Parathyroid adenoma (tissue), 2 donors: Measurements from ENCODE around the gene MAML2.

Experiments
- H2AFZ ChIP-seq: fragments of 300-600 bp; sonication (generic); one replicate; pipeline ENCODE4 v1.7.0; 2017; ENCODE audit warnings: antibody characterized with exemption, mild to moderate bottlenecking
- H3K27ac ChIP-seq: fragments of 300-600 bp; sonication (generic); one replicate; pipeline ENCODE4 v1.7.0; 2017
- H3K27me3 ChIP-seq: fragments of 300-600 bp; sonication (generic); one replicate; pipeline ENCODE4 v1.7.0; 2017; ENCODE audit warnings: low read length; ENCODE audit not compliant: control insufficient read depth, insufficient read depth
- H3K36me3 ChIP-seq: fragments of 300-600 bp; sonication (generic); one replicate; pipeline ENCODE4 v1.7.0; 2017; ENCODE audit warnings: low read length; ENCODE audit not compliant: control insufficient read depth, insufficient read depth
- H3K4me1 ChIP-seq: fragments of 300-600 bp; sonication (generic); one replicate; pipeline ENCODE4 v1.7.0; 2017; ENCODE audit warnings: control low read depth
- H3K4me2 ChIP-seq: fragments of 300-600 bp; sonication (generic); one replicate; pipeline ENCODE4 v1.7.0; 2017; ENCODE audit warnings: low read length
- H3K4me3 ChIP-seq: fragments of 300-600 bp; sonication (generic); one replicate; pipeline ENCODE4 v1.7.0; 2017; ENCODE audit warnings: low read depth, low read length
- H3K79me2 ChIP-seq: fragments of 300-600 bp; sonication (generic); one replicate; pipeline ENCODE4 v1.7.0; 2017; ENCODE audit warnings: control low read depth
- H3K9ac ChIP-seq: fragments of 300-600 bp; sonication (generic); one replicate; pipeline ENCODE4 v1.7.0; 2017; ENCODE audit warnings: mild to moderate bottlenecking
- H3K9me3 ChIP-seq: fragments of 300-600 bp; sonication (generic); one replicate; pipeline ENCODE4 v1.7.0; 2017; ENCODE audit warnings: low read length; ENCODE audit not compliant: control insufficient read depth
- TF ChIP-seq, protein P1 (sequence below): fragments of 300-600 bp; sonication (generic); IDR thresholded peaks from one replicate; pipeline ENCODE4 v1.7.0; 2017; ENCODE audit warnings: antibody characterized with exemption, mild to moderate bottlenecking
- donor health status: primary hyperparathyroidism.

The MAML2 gene

DNA sequence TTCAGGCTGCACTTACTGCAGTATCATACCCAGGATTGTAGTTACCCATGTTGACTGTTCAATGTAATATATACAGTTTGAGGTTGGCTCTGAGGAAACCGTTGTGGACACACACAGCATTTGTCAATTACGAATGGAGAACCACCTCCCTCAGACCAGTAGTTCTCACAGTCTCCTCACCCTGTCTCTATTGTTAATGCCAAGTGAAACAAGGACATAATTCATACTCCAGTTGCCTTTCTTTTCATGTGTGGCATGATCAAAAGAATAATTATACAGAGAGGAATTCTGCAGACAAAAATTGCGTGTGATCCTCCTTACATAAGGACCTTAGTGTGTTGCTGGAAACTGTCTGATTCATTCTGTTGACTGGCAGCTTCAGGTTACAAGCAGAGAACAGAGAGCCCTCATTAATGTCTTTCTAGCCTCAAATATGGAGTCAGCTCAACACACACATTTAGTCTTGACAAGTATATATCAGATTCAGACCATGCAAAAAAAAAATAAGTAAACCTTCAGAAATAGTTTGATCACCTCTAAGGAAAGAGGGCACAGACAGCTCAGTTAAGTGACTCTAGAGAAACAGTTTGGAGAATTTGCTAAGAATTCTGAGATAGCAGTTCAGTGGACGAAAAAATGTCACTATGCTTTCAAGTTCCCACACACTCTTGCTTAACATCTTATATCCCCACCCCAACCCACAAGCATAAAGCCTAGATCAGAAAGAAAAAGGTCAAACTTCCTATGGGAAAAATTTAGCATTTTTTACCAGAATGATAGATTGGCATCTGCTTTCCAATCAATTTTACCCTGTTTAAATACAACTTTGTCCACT lies 96.1 kb downstream of the MAML2 start:
- Histone ChIP-seq H3K36me3 (no peaks in the 10 kb centered on the region), H2AFZ (peak overlapping the region; percentile 17), H3K9ac (no peak overlapping the region), H3K4me3 (no peak overlapping the region), H3K27me3 (no peaks in the 10 kb centered on the region), H3K79me2 (no peaks in the 10 kb centered on the region), H3K9me3 (no peaks in the 10 kb centered on the region), H3K4me1 (peaks cover 4% of the 10 kb centered on the region), H3K27ac (peak overlapping the region; percentile 71), H3K4me2 (no peak overlapping the region)
- TF ChIP-seq, protein P1, sequence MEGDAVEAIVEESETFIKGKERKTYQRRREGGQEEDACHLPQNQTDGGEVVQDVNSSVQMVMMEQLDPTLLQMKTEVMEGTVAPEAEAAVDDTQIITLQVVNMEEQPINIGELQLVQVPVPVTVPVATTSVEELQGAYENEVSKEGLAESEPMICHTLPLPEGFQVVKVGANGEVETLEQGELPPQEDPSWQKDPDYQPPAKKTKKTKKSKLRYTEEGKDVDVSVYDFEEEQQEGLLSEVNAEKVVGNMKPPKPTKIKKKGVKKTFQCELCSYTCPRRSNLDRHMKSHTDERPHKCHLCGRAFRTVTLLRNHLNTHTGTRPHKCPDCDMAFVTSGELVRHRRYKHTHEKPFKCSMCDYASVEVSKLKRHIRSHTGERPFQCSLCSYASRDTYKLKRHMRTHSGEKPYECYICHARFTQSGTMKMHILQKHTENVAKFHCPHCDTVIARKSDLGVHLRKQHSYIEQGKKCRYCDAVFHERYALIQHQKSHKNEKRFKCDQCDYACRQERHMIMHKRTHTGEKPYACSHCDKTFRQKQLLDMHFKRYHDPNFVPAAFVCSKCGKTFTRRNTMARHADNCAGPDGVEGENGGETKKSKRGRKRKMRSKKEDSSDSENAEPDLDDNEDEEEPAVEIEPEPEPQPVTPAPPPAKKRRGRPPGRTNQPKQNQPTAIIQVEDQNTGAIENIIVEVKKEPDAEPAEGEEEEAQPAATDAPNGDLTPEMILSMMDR, result no peak

DNA sequence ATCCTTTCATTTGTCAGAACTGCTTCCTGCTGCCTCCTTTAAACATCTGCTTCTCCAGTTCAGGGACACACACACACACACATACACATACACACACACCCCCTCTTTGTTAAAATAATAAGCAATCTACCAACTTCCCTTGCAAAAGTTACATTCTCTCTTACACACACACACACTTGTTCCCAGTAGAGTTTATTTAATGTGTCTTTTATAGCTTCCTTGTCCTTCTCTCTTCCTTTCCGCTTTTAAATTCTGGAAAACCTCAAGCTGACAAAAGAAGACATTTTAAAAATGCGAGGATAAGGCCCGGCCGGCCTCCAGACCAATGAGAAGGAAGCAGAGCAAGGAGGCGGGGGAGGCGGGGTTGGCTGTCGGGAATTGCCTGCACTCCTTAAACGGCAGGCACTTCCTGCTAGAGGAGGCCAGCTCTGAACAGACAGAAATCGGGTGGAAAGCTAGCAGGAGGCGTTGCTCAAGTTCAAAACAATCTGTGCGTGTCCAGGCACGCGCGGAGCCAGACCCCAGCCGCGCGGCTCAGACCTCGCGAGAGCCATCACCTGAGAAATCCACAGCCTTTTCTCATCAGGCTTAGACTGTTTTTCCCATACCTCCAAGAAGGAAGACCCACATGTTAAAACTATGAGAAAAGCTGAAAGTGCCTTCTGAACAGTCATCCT lies 99.9 kb downstream of the MAML2 start:
- no peaks in the 10 kb centered on the region for H3K36me3 ChIP-seq
- H3K4me3 ChIP-seq, result peak overlapping the region; percentile 55
- H3K79me2 ChIP-seq, result no peaks in the 10 kb centered on the region
- H3K27ac ChIP-seq, result peak overlapping the region; percentile 85
- TF ChIP-seq, protein P1, result no peak
- H2AFZ ChIP-seq, result peak overlapping the region; percentile 75
- no peaks in the 10 kb centered on the region for H3K27me3 ChIP-seq
- H3K4me1 ChIP-seq, result peaks cover 10% of the 10 kb centered on the region
- no peaks in the 10 kb centered on the region for H3K9me3 ChIP-seq
- H3K4me2 ChIP-seq, result peak overlapping the region; percentile 41
- no peak overlapping the region for H3K9ac ChIP-seq

DNA sequence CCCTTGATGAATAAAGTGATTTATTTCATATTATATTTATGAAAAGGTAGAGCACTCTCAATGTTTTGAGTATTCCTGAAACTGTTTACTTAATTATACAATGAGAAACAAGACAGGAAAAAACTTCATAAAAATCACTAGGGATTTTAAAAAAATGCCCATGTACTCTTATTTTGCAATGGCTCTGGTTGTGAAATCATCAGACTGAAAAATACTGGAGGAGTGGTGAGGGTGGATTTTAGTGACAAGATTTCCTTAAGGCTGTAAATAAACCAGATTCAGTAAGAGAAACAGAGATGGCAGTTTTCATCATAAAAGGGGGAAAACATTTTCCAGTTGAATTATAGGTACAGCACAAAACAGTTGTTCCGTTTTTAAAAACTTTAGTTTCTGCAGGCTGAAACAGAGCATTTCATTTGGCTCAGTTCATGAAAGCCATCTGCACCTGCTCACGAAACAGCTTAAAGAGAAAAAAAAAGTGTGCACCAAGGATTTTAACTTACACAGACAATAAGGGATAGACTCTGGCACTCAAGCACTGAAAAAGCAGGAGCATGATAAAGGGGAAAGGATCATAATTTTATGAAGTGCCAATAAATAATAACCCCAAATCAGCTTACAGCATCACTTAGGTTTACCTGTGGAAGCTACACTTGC lies 100.7 kb downstream of the MAML2 start:
- Histone ChIP-seq H3K4me3 (no peak overlapping the region), H3K79me2 (no peaks in the 10 kb centered on the region), H3K9me3 (no peaks in the 10 kb centered on the region), H3K27ac (no peak overlapping the region), H3K4me1 (peaks cover 10% of the 10 kb centered on the region), H3K4me2 (peak overlapping the region; percentile 41), H3K9ac (no peak overlapping the region), H3K27me3 (no peaks in the 10 kb centered on the region), H3K36me3 (no peaks in the 10 kb centered on the region), H2AFZ (no peak overlapping the region)
- TF ChIP-seq, protein P1, result no peak

DNA sequence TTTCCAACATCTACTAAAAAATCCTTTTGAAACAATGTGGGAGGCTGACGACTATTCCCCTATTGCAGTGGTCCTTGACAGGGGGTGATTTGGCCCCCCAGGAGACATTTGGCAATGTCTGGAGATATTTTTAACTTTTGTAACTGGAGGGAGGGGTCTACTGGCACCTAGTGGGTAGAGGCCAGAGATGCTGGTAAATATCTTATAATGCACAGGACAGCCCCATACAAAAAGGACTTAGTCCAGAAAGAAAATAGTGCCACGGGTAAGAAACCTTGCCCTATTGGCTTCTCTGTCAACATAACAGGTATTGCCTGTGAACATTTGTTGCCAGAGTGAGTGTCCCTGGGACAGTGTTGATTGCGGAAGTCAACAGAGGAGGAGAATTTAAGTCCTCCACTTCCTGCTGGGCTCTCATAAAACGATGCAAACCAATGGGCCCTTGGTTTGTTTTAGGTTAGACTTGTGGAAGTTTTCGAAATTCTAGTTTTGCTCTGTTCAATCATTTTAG lies 101.6 kb downstream of the MAML2 start:
- no peak overlapping the region for H2AFZ ChIP-seq
- H3K36me3 ChIP-seq, result no peaks in the 10 kb centered on the region
- peaks cover 6% of the 10 kb centered on the region for H3K4me1 ChIP-seq
- H3K9me3 ChIP-seq, result no peaks in the 10 kb centered on the region
- H3K4me3 ChIP-seq, result no peak overlapping the region
- H3K4me2 ChIP-seq, result no peak overlapping the region
- no peak overlapping the region for H3K9ac ChIP-seq
- no peaks in the 10 kb centered on the region for H3K27me3 ChIP-seq
- TF ChIP-seq, protein P1, result no peak
- H3K27ac ChIP-seq, result no peak overlapping the region
- H3K79me2 ChIP-seq, result no peaks in the 10 kb centered on the region
